A549 (cell line): ENCODE measurements around the gene ACAD8. TPM values are rescaled to one million over a fixed set of nuclear protein-coding genes. Genes with fewer than 3 reads are reported as not detected.

Experiments used
- ATAC-seq, 2 experiments: fragments of 200-7000 bp in 1 of 2; fragments of >200 bp in 1 of 2; cut with Nextera tagmentation in 1 of 2; cut with Tn5 transposase in 1 of 2; 3 replicates each; pipeline versions ENCODE4 v1.8.0 to v1.9.1; 2018 to 2020; ENCODE audit warnings: mild to moderate bottlenecking in 1 of 2, moderate library complexity in 1 of 2
- CTCF ChIA-PET: fragments of 300-600 bp; sonication (Branson Sonifier 250); formaldehyde crosslinking; extraction: SDS; loops from one replicate; lab custom pipeline; 2021; ENCODE audit warnings: antibody characterized with exemption, inconsistent platforms; lab: Yijun Ruan, JAX
- POLR2A ChIA-PET: fragments of 350-600 bp; formaldehyde crosslinking; extraction: SDS; loops from one replicate; lab custom pipeline; 2021; ENCODE audit warnings: antibody characterized with exemption, inconsistent platforms; lab: Yijun Ruan, JAX
- DNase-seq, 2 experiments: peaks; one replicate each; pipeline versions ENCODE4 v3.0.0 to v3.0.0-alpha.2; 2011 to 2016; ENCODE audit warnings: low read depth in 1 of 2, low spot score in 1 of 2
- FAIRE-seq: peaks from 2 replicates; lab custom pipeline; 2011; peaks lifted over from hg19 to GRCh38; lab: Jason Lieb, UNC
- H3K27ac ChIP-seq, 2 experiments: fragments of >200 bp; sonication (Bioruptor Twin); formaldehyde crosslinking; 3 replicates each; pipeline ENCODE4 v1.5.1; 2016 to 2017
- H3K4me1 ChIP-seq: fragments of >200 bp; sonication (Bioruptor Twin); formaldehyde crosslinking; 3 replicates; pipeline ENCODE4 v1.6.1; 2016
- H3K4me2 ChIP-seq: fragments of >200 bp; sonication (Bioruptor Twin); formaldehyde crosslinking; 3 replicates; pipeline ENCODE4 v1.6.1; 2016
- H3K4me3 ChIP-seq: fragments of >200 bp; sonication (Bioruptor Twin); formaldehyde crosslinking; 3 replicates; pipeline ENCODE4 v1.5.1; 2016
- H3K9me3 ChIP-seq: fragments of >200 bp; sonication (Bioruptor Twin); formaldehyde crosslinking; 3 replicates; pipeline ENCODE4 v1.6.1; 2016
- BCL3 ChIP-seq: fragments of >200 bp; sonication (Bioruptor Twin); formaldehyde crosslinking; IDR thresholded peaks from 3 replicates; pipeline ENCODE4 v1.6.1; 2016
- CBX2 ChIP-seq: fragments of 200-600 bp; sonication (generic); IDR thresholded peaks from 2 replicates; pipeline ENCODE4 v1.6.1; 2016; ENCODE audit warnings: low read depth, mild to moderate bottlenecking, borderline replicate concordance
- CBX8 ChIP-seq: fragments of 200-600 bp; sonication (generic); IDR thresholded peaks from 2 replicates; pipeline ENCODE4 v1.6.1; 2016
- CHD2 ChIP-seq: fragments of 150-350 bp; IDR thresholded peaks from 2 replicates; pipeline ENCODE4 v1.6.1; 2014; ENCODE audit warnings: low read length; ENCODE audit not compliant: partially characterized antibody
- CHD4 ChIP-seq: fragments of 200-600 bp; sonication (generic); IDR thresholded peaks from 2 replicates; pipeline ENCODE4 v1.6.1; 2016; ENCODE audit warnings: antibody characterized with exemption, mild to moderate bottlenecking, borderline replicate concordance
- E2F6 ChIP-seq: IDR thresholded peaks from 2 replicates; pipeline ENCODE4 v1.6.1; 2012; ENCODE audit warnings: low read depth, borderline replicate concordance
- EHMT2 ChIP-seq: fragments of 200-600 bp; sonication (generic); IDR thresholded peaks from 2 replicates; pipeline ENCODE4 v1.6.1; 2016; ENCODE audit warnings: antibody characterized with exemption, low read depth, mild to moderate bottlenecking, moderate library complexity
- EP300 ChIP-seq, 2 experiments: fragments of >200 bp; sonication (Bioruptor Twin); formaldehyde crosslinking; IDR thresholded peaks; 2 replicates in 1 of 2; 3 replicates in 1 of 2; pipeline ENCODE4 v1.6.1; 2016 to 2017
- FOSB ChIP-seq: fragments of 250-450 bp; sonication (Bioruptor Pico); IDR thresholded peaks from 2 replicates; pipeline ENCODE4 v1.5.0; 2020; ENCODE audit warnings: mild to moderate bottlenecking, moderate library complexity
- FOSL2 ChIP-seq, 2 experiments: fragments of 450-650 bp in 1 of 2; fragments of >200 bp in 1 of 2; sonication (Bioruptor Twin) in 1 of 2; formaldehyde crosslinking; IDR thresholded peaks; 2 replicates each; pipeline versions ENCODE4 v1.5.0 to v1.6.1; 2016 to 2020; ENCODE audit warnings: mild to moderate bottlenecking in 1 of 2, moderate library complexity in 1 of 2
- FOXS1 ChIP-seq: fragments of 250-450 bp; sonication (Bioruptor Pico); IDR thresholded peaks from 2 replicates; pipeline ENCODE4 v1.5.0; 2020; ENCODE audit warnings: mild to moderate bottlenecking, moderate library complexity
- GATA3 ChIP-seq: IDR thresholded peaks from 2 replicates; pipeline ENCODE4 v1.6.1; 2012; ENCODE audit warnings: borderline replicate concordance
- HDAC2 ChIP-seq: fragments of 200-600 bp; sonication (generic); IDR thresholded peaks from 2 replicates; pipeline ENCODE4 v1.6.1; 2016
- HEYL ChIP-seq: fragments of 250-450 bp; sonication (Bioruptor Pico); IDR thresholded peaks from 2 replicates; pipeline ENCODE4 v1.8.0; 2021; ENCODE audit warnings: mild to moderate bottlenecking, moderate library complexity
- HOXA7 ChIP-seq: fragments of 250-450 bp; sonication (Bioruptor Pico); IDR thresholded peaks from 2 replicates; pipeline ENCODE4 v1.5.0; 2020; ENCODE audit warnings: mild to moderate bottlenecking, moderate library complexity
- HOXB5 ChIP-seq: fragments of 250-450 bp; sonication (Bioruptor Pico); IDR thresholded peaks from 2 replicates; pipeline ENCODE4 v1.5.0; 2020; ENCODE audit warnings: mild to moderate bottlenecking, moderate library complexity
- JUN ChIP-seq, 2 experiments: fragments of >200 bp; sonication (Bioruptor Twin); formaldehyde crosslinking; IDR thresholded peaks; 2 replicates in 1 of 2; 3 replicates in 1 of 2; pipeline ENCODE4 v1.6.1; 2016 to 2017
- KDM5A ChIP-seq: fragments of 200-600 bp; sonication (generic); IDR thresholded peaks from 2 replicates; pipeline ENCODE4 v1.6.1; 2016; ENCODE audit warnings: antibody characterized with exemption, mild to moderate bottlenecking
- MYC ChIP-seq: IDR thresholded peaks from 2 replicates; pipeline ENCODE4 v1.6.1; 2012; ENCODE audit warnings: mild to moderate bottlenecking, inconsistent platforms, low read length, improper control_type of control experiment, borderline replicate concordance
- NFE2L2 ChIP-seq: fragments of 150-350 bp; conservative IDR thresholded peaks from 2 replicates; pipeline ENCODE4 v1.6.1; 2014; ENCODE audit warnings: low read length
- POLR2A ChIP-seq: IDR thresholded peaks from 2 replicates; pipeline ENCODE4 v1.6.1; 2012; ENCODE audit warnings: mild to moderate bottlenecking, low read length
- POLR2AphosphoS2 ChIP-seq: conservative IDR thresholded peaks from 2 replicates; pipeline ENCODE4 v1.6.1; 2012; ENCODE audit warnings: low read length, improper control_type of control experiment, inconsistent platforms
- RCOR1 ChIP-seq: fragments of 150-350 bp; IDR thresholded peaks from 2 replicates; pipeline ENCODE4 v1.6.1; 2014; ENCODE audit warnings: antibody characterized with exemption, low read length, low read depth
- RNF2 ChIP-seq: fragments of 200-600 bp; sonication (generic); IDR thresholded peaks from 2 replicates; pipeline ENCODE4 v1.6.1; 2016; ENCODE audit warnings: low read depth, mild to moderate bottlenecking, antibody characterized with exemption, moderate library complexity, borderline replicate concordance
- SMC3 ChIP-seq: fragments of >200 bp; sonication (Bioruptor Twin); formaldehyde crosslinking; IDR thresholded peaks from 3 replicates; pipeline ENCODE4 v1.6.1; 2018; ENCODE audit warnings: inconsistent platforms
- SREBF2 ChIP-seq: fragments of 450-650 bp; IDR thresholded peaks from 2 replicates; pipeline ENCODE4 v1.6.1; 2014; ENCODE audit warnings: mild to moderate bottlenecking, moderate library complexity
- TFCP2L1 ChIP-seq: fragments of 250-450 bp; sonication (Bioruptor Pico); IDR thresholded peaks from 2 replicates; pipeline ENCODE4 v1.5.0; 2021; ENCODE audit warnings: mild to moderate bottlenecking
- ZC3H11A ChIP-seq: fragments of 450-650 bp; IDR thresholded peaks from 2 replicates; pipeline ENCODE4 v1.6.1; 2014; ENCODE audit warnings: antibody characterized with exemption, mild to moderate bottlenecking
- ZFP36 ChIP-seq: fragments of 450-650 bp; IDR thresholded peaks from 2 replicates; pipeline ENCODE4 v1.6.1; 2014; ENCODE audit warnings: borderline replicate concordance; ENCODE audit not compliant: partially characterized antibody
- ZNF302 ChIP-seq: fragments of 250-450 bp; sonication (Bioruptor Pico); IDR thresholded peaks from 2 replicates; pipeline ENCODE4 v1.9.0; 2021; ENCODE audit warnings: inconsistent platforms, mild to moderate bottlenecking, moderate library complexity
- WGBS: methylation state at CpG from one replicate; pipeline ENCODE4 v1.1.6; 2017; ENCODE audit errors: missing lambda C conversion rate; 5-methylcytosine and 5-hydroxymethylcytosine counted together
- polyA plus RNA-seq, 4 experiments: library from polyadenylated mRNA; depleted of rRNA in 3 of 4; stranded (reverse); fragments of >200 nt; fragmentation: RNase III in 1 of 4; extraction: RNeasy Plus Mini Kit Qiagen cat#74134 plus additional on column Dnase treatment in 1 of 4; gene quantifications; 2 replicates in 3 of 4; 3 replicates in 1 of 4; pipeline ENCODE4 v1.2.3, GENCODE V29; 2011 to 2017
- TF ChIP-seq, protein P1 (sequence below): fragments of 250-450 bp; sonication (Bioruptor Pico); IDR thresholded peaks from 2 replicates; pipeline ENCODE4 v1.5.0; 2021; ENCODE audit warnings: mild to moderate bottlenecking, moderate library complexity, borderline replicate concordance
- TF ChIP-seq, protein P2 (sequence below): fragments of >200 bp; sonication (Bioruptor Twin); formaldehyde crosslinking; IDR thresholded peaks from 2 replicates; pipeline ENCODE4 v1.6.1; 2016

ACAD8 gene
- polyA plus RNA-seq, 2 of the 4 experiments (the other 2 are of a cell fraction) = 13.5 to 16.9 TPM

- ChIA-PET CTCF (no interaction called here), POLR2A (no interaction called here)
- H3K4me3 ChIP-seq = no peak overlapping the region
- no peak overlapping the region for H3K4me2 ChIP-seq
- WGBS = 86% methylated on average over 3 of the region's 3 CpGs
- no peak for ATAC-seq
- DNase-seq = no peak
- no peak overlapping the region for H3K27ac ChIP-seq
- no peaks in the 10 kb centered on the region for H3K9me3 ChIP-seq
- TF ChIP-seq EHMT2 (no peak), CHD2 (no peak), FOSL2 (IDR thresholded peaks at IDR 0.05) (no peak), FOSL2 (CRISPR knock-in tag; IDR thresholded peaks at IDR 0.05) (no peak), GATA3 (no peak), FOSB (CRISPR knock-in tag) (no peak), EP300 (IDR thresholded peaks at IDR 0.05) (no peak), E2F6 (no peak), SMC3 (no peak), ZNF302 (CRISPR knock-in tag) (no peak), JUN (IDR thresholded peaks at IDR 0.05) (no peak), TFCP2L1 (CRISPR knock-in tag) (no peak), ZFP36 (no peak), CHD4 (no peak), NFE2L2 (no peak), RCOR1 (no peak)
- H3K4me1 ChIP-seq = no peaks in the 10 kb centered on the region
- no peak for FAIRE-seq
These were observed 36.6 kb upstream of the ACAD8 start for GRCh38 chr11:134216816-134217215.

DNA sequence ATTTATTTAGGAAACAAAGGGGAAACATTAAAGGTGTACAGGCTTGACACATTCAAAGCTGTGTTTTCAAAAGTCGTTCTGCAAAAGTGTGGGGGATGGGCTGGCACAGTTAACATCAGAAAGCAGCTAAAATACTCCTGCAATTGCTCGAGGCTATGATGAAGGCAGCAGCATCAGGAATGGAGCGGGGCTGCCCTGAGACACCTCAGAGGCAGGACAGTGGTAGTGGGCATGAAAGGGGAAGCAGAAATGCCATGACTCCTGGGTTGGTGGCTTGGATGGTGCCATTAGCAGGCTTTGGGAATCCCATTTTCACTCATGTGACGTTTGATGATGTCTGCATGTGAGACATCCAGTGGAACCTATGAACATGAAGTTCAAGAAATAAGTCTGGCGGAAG, 30.2 kb upstream of the ACAD8 start:
- ATAC-seq (no peak; a peak in 1 of 6 replicates), FAIRE-seq (no peak), DNase-seq (peak in 1 of 2 experiments; percentile 2)
- Histone ChIP-seq H3K4me1 (peaks cover 17% of the 10 kb centered on the region; the same call in 1 of the 3 replicates), H3K4me3 (peak overlapping the region; percentile 60), H3K4me2 (peak overlapping the region; percentile 92), H3K9me3 (no peaks in the 10 kb centered on the region), H3K27ac (peak overlapping the region; percentile 85 to 90)
- no peak for TF ChIP-seq HDAC2
- TF ChIP-seq SMC3 = no peak
- no peak for TF ChIP-seq CBX2
- no peak for TF ChIP-seq SREBF2
- TF ChIP-seq E2F6 = no peak
- TF ChIP-seq KDM5A = no peak
- TF ChIP-seq, protein P1, sequence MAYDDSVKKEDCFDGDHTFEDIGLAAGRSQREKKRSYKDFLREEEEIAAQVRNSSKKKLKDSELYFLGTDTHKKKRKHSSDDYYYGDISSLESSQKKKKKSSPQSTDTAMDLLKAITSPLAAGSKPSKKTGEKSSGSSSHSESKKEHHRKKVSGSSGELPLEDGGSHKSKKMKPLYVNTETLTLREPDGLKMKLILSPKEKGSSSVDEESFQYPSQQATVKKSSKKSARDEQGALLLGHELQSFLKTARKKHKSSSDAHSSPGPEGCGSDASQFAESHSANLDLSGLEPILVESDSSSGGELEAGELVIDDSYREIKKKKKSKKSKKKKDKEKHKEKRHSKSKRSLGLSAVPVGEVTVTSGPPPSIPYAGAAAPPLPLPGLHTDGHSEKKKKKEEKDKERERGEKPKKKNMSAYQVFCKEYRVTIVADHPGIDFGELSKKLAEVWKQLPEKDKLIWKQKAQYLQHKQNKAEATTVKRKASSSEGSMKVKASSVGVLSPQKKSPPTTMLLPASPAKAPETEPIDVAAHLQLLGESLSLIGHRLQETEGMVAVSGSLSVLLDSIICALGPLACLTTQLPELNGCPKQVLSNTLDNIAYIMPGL = no peak
- no peak for TF ChIP-seq BCL3
- TF ChIP-seq, protein P2, sequence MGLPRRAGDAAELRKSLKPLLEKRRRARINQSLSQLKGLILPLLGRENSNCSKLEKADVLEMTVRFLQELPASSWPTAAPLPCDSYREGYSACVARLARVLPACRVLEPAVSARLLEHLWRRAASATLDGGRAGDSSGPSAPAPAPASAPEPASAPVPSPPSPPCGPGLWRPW = no peak
- no peak for TF ChIP-seq HOXB5
- no peak for TF ChIP-seq MYC
- no peak for TF ChIP-seq ZC3H11A
- TF ChIP-seq POLR2A = no peak
- no peak for TF ChIP-seq HOXA7
- no peak for TF ChIP-seq HEYL (CRISPR knock-in tag)
- no peak for TF ChIP-seq RNF2
- TF ChIP-seq POLR2AphosphoS2 = no peak
- TF ChIP-seq EHMT2 = no peak
- no peak for TF ChIP-seq FOXS1 (CRISPR knock-in tag)
- TF ChIP-seq CBX8 = no peak
- 4% methylated on average over 5 of the region's 5 CpGs for WGBS
- POLR2A ChIA-PET = interaction anchor here (1.6 to 2.1 kb wide), 3 partner anchors 10 to 30 kb away, joined by 6 to 19 read pairs (median 6); partner anchors contain the start of genes ACAD8 and THYN1
- CTCF ChIA-PET = no interaction called here
